ENCODE data around the gene IRF9.
"Not testable (repeated sequence)": the region's sequence is repeated elsewhere in the genome, so short reads cannot be mapped to it uniquely, and the experiment has no call there.

The IRF9 gene

GRCh38 chr14:24196071-24197055 lies 35.3 kb downstream of the IRF9 start:
- no peak for FAIRE-seq
- no peak for TF ChIP-seq CTCF (IDR thresholded peaks at IDR 0.05; ENCODE audit: insufficient read depth, missing control alignments)
- no peak for DNase-seq (ENCODE audit: insufficient read length, low spot score)

- TF ChIP-seq CTCF (IDR thresholded peaks at IDR 0.05; ENCODE audit: insufficient read depth, missing control alignments), result no peak
- DNase-seq (ENCODE audit: insufficient read length, low spot score) (no peak), FAIRE-seq (no peak)
Observed at GRCh38 chr14:24197056-24197450, 36.0 kb downstream of the IRF9 start.

- no peak for TF ChIP-seq CTCF (IDR thresholded peaks at IDR 0.05; ENCODE audit: insufficient read depth, missing control alignments)
- DNase-seq (ENCODE audit: insufficient read length, low spot score), result no peak
- FAIRE-seq, result no peak
Observed at GRCh38 chr14:24198814-24199524, 37.9 kb downstream of the IRF9 start.

GRCh38 chr14:24202538-24202937 lies 41.5 kb downstream of the IRF9 start:
- DNase-seq (ENCODE audit: insufficient read length, low spot score); FAIRE-seq: not testable (repeated sequence)

GRCh38 chr14:24203249-24203886 lies 42.3 kb downstream of the IRF9 start:
- not testable (repeated sequence) for FAIRE-seq; DNase-seq (ENCODE audit: insufficient read length, low spot score)

GRCh38 chr14:24204163-24205146 lies 43.4 kb downstream of the IRF9 start:
- no peak for FAIRE-seq
- TF ChIP-seq CTCF (IDR thresholded peaks at IDR 0.05; ENCODE audit: insufficient read depth, missing control alignments), result no peak
- no peak for DNase-seq (ENCODE audit: insufficient read length, low spot score)

- FAIRE-seq (no peak), DNase-seq (ENCODE audit: insufficient read length, low spot score) (no peak)
- no peak for TF ChIP-seq CTCF (IDR thresholded peaks at IDR 0.05; ENCODE audit: insufficient read depth, missing control alignments)
Observed at GRCh38 chr14:24206260-24207103, 45.4 kb downstream of the IRF9 start.
